GM23338 (cell line): ENCODE results near the gene MSL1. TPM values are rescaled to one million over a fixed set of nuclear protein-coding genes. Genes with fewer than 3 reads are reported as not detected.
A peak's percentile ranks its signal among the peaks of the same experiment; 100 is the strongest.

Experiments
- ATAC-seq: fragments of 200-7000 bp; cut with Tn5 transposase; 3 replicates; pipeline ENCODE4 v1.9.1; 2020
- DNase-seq: peaks from one replicate; pipeline ENCODE4 v3.0.0-alpha.2; 2015; ENCODE audit warnings: low spot score
- H2AFZ ChIP-seq: fragments of 200-600 bp; sonication (generic); 2 replicates; pipeline ENCODE4 v1.8.0; 2016; ENCODE audit warnings: antibody characterized with exemption, mild to moderate bottlenecking, moderate library complexity
- H3F3A ChIP-seq: fragments of 200-600 bp; sonication (generic); replicated peaks from 2 replicates; pipeline ENCODE4 v1.8.0; 2017; ENCODE audit warnings: antibody characterized with exemption, mixed run types, low read depth
- H3K27ac ChIP-seq: fragments of 200-600 bp; sonication (generic); 2 replicates; pipeline ENCODE4 v1.6.1; 2016; ENCODE audit warnings: low read depth
- H3K27me3 ChIP-seq: fragments of 200-600 bp; sonication (generic); 2 replicates; pipeline ENCODE4 v1.8.0; 2016; ENCODE audit warnings: mild to moderate bottlenecking, mixed run types, moderate library complexity; ENCODE audit not compliant: insufficient read depth
- H3K36me3 ChIP-seq: fragments of 200-600 bp; sonication (generic); 2 replicates; pipeline ENCODE4 v1.8.0; 2016; ENCODE audit warnings: mild to moderate bottlenecking; ENCODE audit not compliant: insufficient read depth
- H3K4me1 ChIP-seq: fragments of 200-600 bp; sonication (generic); 2 replicates; pipeline ENCODE4 v1.8.0; 2016; ENCODE audit warnings: mild to moderate bottlenecking, moderate library complexity; ENCODE audit not compliant: insufficient read depth
- H3K4me2 ChIP-seq: fragments of 200-600 bp; sonication (generic); 2 replicates; pipeline ENCODE4 v1.7.1; 2017; ENCODE audit warnings: mixed run types
- H3K4me3 ChIP-seq: fragments of 200-600 bp; sonication (generic); 2 replicates; pipeline ENCODE4 v1.6.1; 2016; ENCODE audit warnings: mixed run types
- H3K79me2 ChIP-seq: fragments of 200-600 bp; sonication (generic); replicated peaks from 2 replicates; pipeline ENCODE4 v1.8.0; 2017; ENCODE audit warnings: mild to moderate bottlenecking; ENCODE audit not compliant: insufficient read depth
- H3K9me2 ChIP-seq: fragments of 200-600 bp; sonication (generic); 2 replicates; pipeline ENCODE4 v1.8.0; 2017; ENCODE audit not compliant: insufficient read depth
- H4K20me1 ChIP-seq: fragments of 200-600 bp; sonication (generic); replicated peaks from 2 replicates; pipeline ENCODE4 v1.8.0; 2017; ENCODE audit warnings: mild to moderate bottlenecking; ENCODE audit not compliant: insufficient read depth
- H3K27ac Mint-ChIP-seq: 2 replicates; pipeline ENCODE4 v1.8.0; 2020; ENCODE audit warnings: inconsistent platforms, mild to moderate bottlenecking, moderate library complexity, mixed read lengths
- H3K27me3 Mint-ChIP-seq: 3 replicates; pipeline ENCODE4 v1.8.0; 2022; ENCODE audit warnings: low read depth, mild to moderate bottlenecking, moderate library complexity, mixed read lengths, inconsistent platforms; ENCODE audit not compliant: insufficient read depth, poor library complexity
- H3K36me3 Mint-ChIP-seq: 3 replicates; pipeline ENCODE4 v1.8.0; 2021; ENCODE audit warnings: low read depth, mild to moderate bottlenecking, inconsistent platforms, moderate library complexity, mixed read lengths
- H3K4me1 Mint-ChIP-seq: 3 replicates; pipeline ENCODE4 v1.8.0; 2020; ENCODE audit warnings: mild to moderate bottlenecking, inconsistent platforms, mixed read lengths
- H3K4me3 Mint-ChIP-seq: 3 replicates; pipeline ENCODE4 v1.8.0; 2021; ENCODE audit warnings: moderate library complexity, mild to moderate bottlenecking, inconsistent platforms, mixed read lengths
- H3K9me3 Mint-ChIP-seq: 3 replicates; pipeline ENCODE4 v1.8.0; 2020; ENCODE audit warnings: moderate library complexity, mild to moderate bottlenecking, inconsistent platforms, mixed read lengths
- ETS1 ChIP-seq: IDR thresholded peaks from 2 replicates; pipeline ENCODE4 v1.6.1; 2016; ENCODE audit warnings: antibody characterized with exemption
- EZH2phosphoT487 ChIP-seq: fragments of 200-600 bp; sonication (generic); IDR thresholded peaks from one replicate; pipeline ENCODE4 v1.8.1; 2018; ENCODE audit warnings: antibody characterized with exemption; ENCODE audit not compliant: unreplicated experiment
- JUNB ChIP-seq: IDR thresholded peaks from one replicate; pipeline ENCODE4 v1.6.1; 2016; ENCODE audit warnings: antibody characterized with exemption; ENCODE audit not compliant: unreplicated experiment
- NANOG ChIP-seq: IDR thresholded peaks from 2 replicates; pipeline ENCODE4 v1.6.1; 2016; ENCODE audit warnings: antibody characterized with exemption, borderline replicate concordance
- REST ChIP-seq: IDR thresholded peaks from one replicate; pipeline ENCODE4 v1.6.1; 2018; ENCODE audit warnings: antibody characterized with exemption; ENCODE audit not compliant: unreplicated experiment
- STAT1 ChIP-seq: IDR thresholded peaks from one replicate; pipeline ENCODE4 v1.6.1; 2016; ENCODE audit warnings: antibody characterized with exemption; ENCODE audit not compliant: unreplicated experiment
- ZNF331 ChIP-seq: fragments of 250-450 bp; sonication (Bioruptor Pico); IDR thresholded peaks from 2 replicates; pipeline ENCODE4 v1.5.0; 2020; ENCODE audit warnings: low read depth, mild to moderate bottlenecking, moderate library complexity
- ZNF462 ChIP-seq: fragments of 250-450 bp; sonication (Bioruptor Pico); IDR thresholded peaks from 2 replicates; pipeline ENCODE4 v1.5.0; 2020; ENCODE audit warnings: mild to moderate bottlenecking, moderate library complexity
- polyA plus RNA-seq: library from polyadenylated mRNA; unstranded; fragments of >200 nt; fragmentation: Nextera tagmentation; extraction: Ambion mirVana; gene quantifications from 2 replicates; pipeline ENCODE4 v1.2.1, GENCODE V29; 2016
- total RNA-seq: library from RNA; depleted of rRNA; stranded (reverse); fragments of >200 nt; shearing (Covaris generic); gene quantifications from 2 replicates; pipeline ENCODE4 v1.2.3, GENCODE V29; 2014

MSL1 gene
- total and polyA plus RNA-seq, 2 experiments from 2014 or later = 16.2 to 56.5 TPM

GRCh38 chr17:40106760-40107521 is 14.8 kb upstream of the MSL1 start:
- peaks cover 83% of the 10 kb centered on the region for H3K4me1 Mint-ChIP-seq
- H3K27me3 ChIP-seq = peaks cover 33% of the 10 kb centered on the region
- 0 out of 2 replicates have a peak overlapping the region, but pooled peaks have one; percentile 7 for H3K27ac Mint-ChIP-seq
- H3K9me3 Mint-ChIP-seq = no peaks in the 10 kb centered on the region
- H3K4me2 ChIP-seq = peak overlapping the region; percentile 71
- H3K4me3 ChIP-seq = peak overlapping the region; percentile 40
- H4K20me1 ChIP-seq = no peaks in the 10 kb centered on the region
- H3K27ac ChIP-seq = no peak overlapping the region
- H3F3A ChIP-seq = peaks cover 12% of the 10 kb centered on the region; the same call in 1 of the 2 replicates
- DNase-seq = peak; percentile 65
- peak overlapping the region; percentile 52 for H3K4me3 Mint-ChIP-seq
- peaks cover 48% of the 10 kb centered on the region for H3K27me3 Mint-ChIP-seq
- no peaks in the 10 kb centered on the region for H3K36me3 ChIP-seq
- no peaks in the 10 kb centered on the region for H3K79me2 ChIP-seq
- ATAC-seq = peak; percentile 1; the same call in 1 of the 3 replicates
- no peak for TF ChIP-seq ETS1
- no peak for TF ChIP-seq ZNF462 (CRISPR knock-in tag)
- TF ChIP-seq STAT1 = no peak
- TF ChIP-seq NANOG = no peak
- TF ChIP-seq REST = no peak
- no peak for TF ChIP-seq JUNB
- no peak for TF ChIP-seq EZH2phosphoT487
- TF ChIP-seq ZNF331 = no peak
- peak overlapping the region; percentile 95 for H2AFZ ChIP-seq
- peaks cover 7% of the 10 kb centered on the region; the same call in 1 of the 2 replicates for H3K9me2 ChIP-seq
- peaks cover 75% of the 10 kb centered on the region for H3K4me1 ChIP-seq
- H3K36me3 Mint-ChIP-seq = no peaks in the 10 kb centered on the region
